HCEC 1CT (cell line): ENCODE results near the gene HDC.

Source experiments
- DNase-seq: peaks from one replicate; pipeline ENCODE4 v3.0.0-alpha.2; 2017

The HDC gene, protein sequence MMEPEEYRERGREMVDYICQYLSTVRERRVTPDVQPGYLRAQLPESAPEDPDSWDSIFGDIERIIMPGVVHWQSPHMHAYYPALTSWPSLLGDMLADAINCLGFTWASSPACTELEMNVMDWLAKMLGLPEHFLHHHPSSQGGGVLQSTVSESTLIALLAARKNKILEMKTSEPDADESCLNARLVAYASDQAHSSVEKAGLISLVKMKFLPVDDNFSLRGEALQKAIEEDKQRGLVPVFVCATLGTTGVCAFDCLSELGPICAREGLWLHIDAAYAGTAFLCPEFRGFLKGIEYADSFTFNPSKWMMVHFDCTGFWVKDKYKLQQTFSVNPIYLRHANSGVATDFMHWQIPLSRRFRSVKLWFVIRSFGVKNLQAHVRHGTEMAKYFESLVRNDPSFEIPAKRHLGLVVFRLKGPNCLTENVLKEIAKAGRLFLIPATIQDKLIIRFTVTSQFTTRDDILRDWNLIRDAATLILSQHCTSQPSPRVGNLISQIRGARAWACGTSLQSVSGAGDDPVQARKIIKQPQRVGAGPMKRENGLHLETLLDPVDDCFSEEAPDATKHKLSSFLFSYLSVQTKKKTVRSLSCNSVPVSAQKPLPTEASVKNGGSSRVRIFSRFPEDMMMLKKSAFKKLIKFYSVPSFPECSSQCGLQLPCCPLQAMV

GRCh38 chr15:50265620-50266019, at the start of gene HDC:
Gene HDC (minus strand): TSS chr15:50265726. CDS start chr15:50265623, 103 bp downstream.
- DNase-seq, result no peak

DNA sequence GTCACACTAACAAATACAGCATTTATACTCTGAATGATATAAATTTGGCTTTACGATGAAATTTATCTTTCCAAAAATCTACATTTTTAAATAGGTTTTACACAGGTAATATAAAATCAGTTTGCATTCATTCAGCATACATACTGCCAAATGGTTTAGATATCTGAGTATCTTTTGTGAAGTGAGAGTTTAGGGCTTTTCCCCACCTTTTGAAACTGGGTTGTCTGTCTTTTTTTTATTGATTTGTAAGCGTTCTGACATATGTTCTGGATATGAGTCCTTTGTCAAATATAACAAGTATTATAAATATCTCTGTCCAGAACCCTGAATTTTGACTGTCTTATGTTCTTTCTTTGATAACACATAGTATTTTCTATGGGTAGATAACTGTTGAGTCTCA, 47.1 kb upstream of the HDC start:
- no peak for DNase-seq

DNA sequence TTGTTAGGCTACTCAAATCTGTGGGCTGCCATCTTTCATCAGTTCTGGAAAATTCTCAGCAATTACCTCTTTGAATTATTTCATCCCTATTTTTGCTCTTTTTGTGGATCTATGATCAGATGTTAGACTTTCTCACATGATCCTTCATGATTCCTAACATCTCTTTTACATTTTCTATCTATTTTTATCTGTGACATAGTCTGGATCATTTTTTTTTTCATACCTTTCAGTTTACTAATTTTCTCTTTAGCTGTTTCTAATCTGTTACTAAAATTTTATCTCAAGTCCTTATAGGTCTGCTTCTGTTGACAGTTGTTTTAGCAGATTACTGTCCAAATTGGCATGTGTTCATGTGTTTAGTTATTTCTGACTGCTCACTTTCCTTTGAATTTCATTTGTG, 42.3 kb upstream of the HDC start:
- DNase-seq, result no peak

GRCh38 chr15:50304836-50305235, 39.3 kb upstream of the HDC start:
- no peak for DNase-seq

DNA sequence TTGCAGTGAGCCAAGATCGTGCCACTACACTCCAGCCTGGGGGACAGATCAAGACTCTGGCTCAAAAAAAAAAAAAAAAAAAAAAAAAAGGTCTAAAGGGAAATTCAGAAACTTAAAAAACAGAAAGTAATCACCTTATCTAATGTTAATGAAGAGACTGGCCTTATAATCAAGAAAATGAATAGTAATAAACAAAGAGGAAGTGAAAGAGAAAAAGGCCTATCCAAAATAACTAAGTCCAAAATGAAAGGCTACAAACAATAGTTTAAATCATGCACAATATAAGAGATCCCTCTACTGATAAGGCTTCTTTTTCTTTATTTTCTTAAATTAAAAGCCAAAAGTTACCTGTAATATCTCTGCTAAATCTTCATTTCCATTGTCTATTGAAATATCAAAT, 37.1 kb upstream of the HDC start:
- DNase-seq, result no peak

DNA sequence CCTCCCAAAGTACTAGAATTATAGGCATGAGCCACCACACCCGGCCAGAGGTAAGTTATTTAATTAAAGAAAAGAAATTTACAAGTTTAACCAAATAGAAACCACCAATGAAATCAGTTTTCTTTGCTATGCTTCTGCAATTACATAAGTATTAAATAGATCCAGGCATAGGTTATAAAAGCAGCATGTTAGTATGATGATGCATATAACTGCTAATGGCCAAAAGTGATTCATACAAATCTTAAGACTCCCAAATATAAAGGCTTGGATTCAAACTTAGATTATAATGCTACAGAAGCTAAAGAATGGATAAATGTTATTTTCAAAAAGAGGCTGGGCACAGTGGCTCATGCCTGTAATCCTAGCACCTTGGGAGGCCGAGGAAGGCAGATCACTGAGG, 32.8 kb upstream of the HDC start:
- DNase-seq, result peak; percentile 14

DNA sequence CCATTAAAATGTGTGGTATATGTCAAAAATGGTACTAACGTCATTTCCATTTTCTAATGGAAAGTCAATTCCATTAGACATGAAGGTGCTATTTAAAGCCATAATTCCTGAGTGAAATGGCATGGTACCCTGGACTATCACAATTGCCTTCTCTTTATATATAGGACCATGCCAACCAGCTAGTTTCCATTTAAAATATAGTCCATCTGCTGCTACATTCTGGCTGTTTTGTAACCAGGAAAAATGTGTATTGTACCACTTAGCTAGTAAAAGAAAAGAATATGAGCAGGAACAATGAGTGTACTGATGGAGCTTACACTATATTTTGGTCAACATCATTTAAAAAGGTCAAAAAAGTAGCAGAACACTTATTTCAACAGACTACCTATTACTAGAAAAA, 30.4 kb upstream of the HDC start:
- no peak for DNase-seq

DNA sequence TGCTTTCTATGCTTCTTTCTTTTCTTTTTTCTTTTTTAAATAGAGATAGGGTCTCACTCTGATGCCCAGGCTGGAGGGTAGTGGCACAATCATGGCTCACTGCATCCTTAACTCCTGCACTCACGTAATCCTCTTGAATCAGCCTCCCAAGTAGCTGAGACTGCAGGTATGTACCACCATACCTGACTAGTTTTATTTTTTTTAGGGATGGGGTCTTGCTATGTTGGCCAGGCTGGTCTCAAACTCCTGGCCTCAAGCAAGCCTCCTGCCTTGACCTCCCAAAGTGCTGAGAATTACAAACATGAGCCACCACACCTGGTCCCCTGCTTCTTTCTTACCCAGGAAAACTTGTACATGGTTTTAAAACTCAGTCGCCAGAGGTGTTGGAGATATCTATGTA, 24.2 kb upstream of the HDC start:
- no peak for DNase-seq

DNA sequence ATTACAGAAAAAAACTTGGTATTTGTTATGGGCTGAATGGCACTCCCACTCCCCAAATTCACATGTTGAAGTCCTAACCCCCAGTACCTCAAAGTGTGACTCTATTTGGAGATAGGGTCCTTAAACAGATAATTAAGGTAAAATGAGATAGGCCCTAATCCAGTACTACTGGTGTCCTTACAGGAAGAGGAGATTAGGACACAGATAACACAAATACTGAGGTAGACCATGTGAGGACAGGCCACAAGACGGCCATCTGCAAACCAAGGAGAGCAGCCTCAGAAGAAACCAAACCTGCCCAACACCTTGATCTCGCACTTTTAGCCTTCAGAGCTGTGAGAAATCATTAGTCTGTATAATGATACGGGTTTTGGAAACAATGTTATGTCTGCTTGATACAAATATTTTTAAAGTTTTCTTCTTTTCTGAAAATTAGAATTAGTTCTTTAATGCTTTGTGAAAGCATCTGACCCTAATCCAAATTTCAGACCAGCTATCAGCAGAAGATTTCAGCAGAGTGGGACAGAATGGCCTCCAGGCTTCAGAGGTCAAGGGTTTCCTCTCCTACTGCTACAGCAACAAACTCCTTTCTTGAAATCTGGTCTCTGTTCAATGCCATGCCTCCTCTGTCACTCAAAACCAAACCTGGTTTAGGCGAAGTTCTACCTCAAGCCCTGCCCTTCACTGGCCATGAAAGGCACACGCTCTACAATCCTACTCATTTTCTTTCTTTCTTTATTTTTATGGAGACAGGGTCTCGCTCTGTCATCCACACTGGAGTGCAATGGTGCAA, 22.0 kb upstream of the HDC start:
- DNase-seq, result no peak

- no peak for DNase-seq
Measured at GRCh38 chr15:50281427-50281826, 15.9 kb upstream of the HDC start.

GRCh38 chr15:50280271-50280670, 14.7 kb upstream of the HDC start:
- no peak for DNase-seq

GRCh38 chr15:50278496-50278895, 13.0 kb upstream of the HDC start:
- DNase-seq, result no peak

DNA sequence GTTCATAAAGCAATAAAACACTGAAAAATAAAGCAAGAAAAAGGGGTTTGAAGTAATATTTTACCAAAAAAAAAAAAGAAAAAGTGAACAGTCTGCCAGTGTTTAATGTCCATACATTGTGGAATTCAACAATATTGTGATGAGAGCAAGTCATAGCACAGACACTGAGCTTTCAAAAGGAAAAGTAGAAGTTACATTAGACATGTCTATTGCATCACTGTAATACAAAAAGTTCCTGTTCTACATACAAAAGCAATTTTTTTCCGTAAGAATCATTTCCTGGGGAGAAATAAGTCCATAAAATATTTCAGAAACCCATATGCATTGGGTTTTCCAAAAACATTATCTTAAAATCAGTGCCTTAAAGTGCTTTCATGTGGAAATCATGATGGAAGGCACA, 11.8 kb upstream of the HDC start:
- DNase-seq, result no peak

DNA sequence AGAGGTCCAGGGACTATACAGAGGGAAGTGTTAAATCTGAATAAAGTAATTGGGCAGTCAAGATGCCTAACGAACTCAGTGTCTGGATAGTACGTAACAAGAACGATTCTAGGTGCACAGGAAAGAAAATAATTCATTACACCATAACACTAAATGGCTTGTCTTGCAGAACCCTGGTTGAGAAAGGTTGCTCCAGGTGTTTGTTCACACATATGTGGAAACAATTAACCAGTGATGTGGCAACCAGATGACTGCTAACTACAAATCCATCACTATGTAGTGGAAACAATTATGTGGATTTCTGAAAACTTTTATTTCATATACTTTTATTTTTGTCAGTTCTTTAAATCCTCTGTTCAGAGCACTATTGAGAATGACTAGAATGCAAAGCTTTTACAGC, 10.4 kb upstream of the HDC start:
- DNase-seq, result no peak

DNA sequence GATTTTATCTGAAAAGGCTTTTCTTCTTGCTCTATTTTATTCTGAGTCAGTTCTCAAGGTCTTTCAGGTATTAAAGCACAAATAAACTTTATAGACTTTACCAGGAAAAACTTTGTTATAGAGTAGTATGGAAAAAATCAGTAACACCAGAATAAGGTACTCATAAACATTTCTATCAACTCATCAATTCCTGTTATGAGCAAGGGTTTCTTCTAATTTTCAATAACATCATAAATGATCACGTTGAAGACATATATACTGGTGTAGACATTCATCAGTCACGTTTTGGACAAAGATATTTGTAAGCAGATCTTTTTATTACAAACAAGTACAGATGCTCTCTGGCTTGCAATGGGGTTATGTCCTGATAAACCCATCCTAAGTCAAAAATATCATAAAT, 9.6 kb upstream of the HDC start:
- DNase-seq, result no peak

DNA sequence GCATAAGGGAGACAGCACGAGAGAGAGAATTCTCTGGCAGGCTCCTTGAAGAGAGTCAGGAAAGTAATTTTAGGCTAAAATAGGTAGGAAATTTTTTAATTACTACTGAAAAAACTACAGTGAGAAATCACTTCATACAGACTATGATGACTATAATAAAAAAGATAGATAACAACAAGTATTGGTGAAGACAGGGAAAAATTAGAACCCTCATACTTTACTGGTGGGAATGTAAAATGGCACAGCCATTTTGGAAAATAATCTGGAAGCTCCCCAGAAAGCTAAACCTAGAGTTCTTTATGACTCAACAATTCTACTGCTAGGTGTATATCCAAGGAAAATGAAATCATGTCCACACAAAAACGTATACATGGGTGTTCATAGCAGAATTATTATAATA, 2.1 kb upstream of the HDC start:
- DNase-seq, result no peak

GRCh38 chr15:50262533-50262932, 3.0 kb downstream of the HDC start:
- no peak for DNase-seq

GRCh38 chr15:50261981-50262380, 3.5 kb downstream of the HDC start:
- no peak for DNase-seq

DNA sequence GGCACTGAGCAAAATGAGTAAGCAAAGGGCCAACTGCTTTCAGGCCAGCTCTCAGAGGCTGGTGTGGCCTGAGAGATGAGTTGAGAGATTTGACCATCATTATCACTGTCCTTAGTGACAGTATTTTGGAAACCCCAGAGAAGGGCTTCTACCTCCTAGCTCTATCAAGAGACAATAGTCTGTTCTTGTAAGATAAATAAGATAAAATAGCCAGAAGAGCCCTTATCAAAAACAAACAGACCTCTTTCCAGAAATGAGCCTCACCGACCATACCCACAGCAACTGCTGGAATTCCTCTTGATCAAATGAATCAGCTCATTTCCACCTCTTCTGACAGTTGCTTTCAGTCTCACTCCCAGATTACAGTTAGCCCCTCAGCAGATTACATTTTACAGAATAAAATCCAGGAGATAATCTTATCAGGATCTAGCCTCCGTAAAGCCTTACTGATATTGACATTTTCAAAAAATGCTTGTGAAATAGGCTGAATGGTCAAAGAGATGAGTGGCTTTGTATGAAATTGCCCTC, 4.5 kb downstream of the HDC start:
- no peak for DNase-seq

GRCh38 chr15:50259276-50259675, 6.2 kb downstream of the HDC start:
- DNase-seq, result no peak

DNA sequence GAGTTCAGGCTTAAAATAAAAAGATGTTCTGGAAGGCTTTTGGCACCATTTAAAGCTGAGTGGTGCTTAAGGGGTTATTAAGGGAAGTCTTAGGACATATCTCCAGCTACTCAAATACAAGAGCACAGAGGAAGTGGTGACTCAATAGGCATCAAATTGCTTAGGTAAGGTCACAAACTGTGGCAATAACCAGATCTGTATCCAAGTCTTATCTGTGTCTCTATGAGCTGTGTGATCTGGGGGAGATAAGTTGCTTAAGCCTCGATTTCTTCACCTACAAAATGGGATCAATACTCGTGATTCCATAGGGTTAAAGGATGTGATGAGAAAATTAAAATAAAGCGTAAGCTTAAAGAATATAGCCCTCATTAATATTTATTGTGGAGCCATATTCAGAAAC, 7.6 kb downstream of the HDC start:
- DNase-seq, result peak; percentile 61

- no peak for DNase-seq
Measured at GRCh38 chr15:50257332-50257731, 8.2 kb downstream of the HDC start.

GRCh38 chr15:50256188-50257041, 9.1 kb downstream of the HDC start:
- peak; percentile 73 for DNase-seq
